HUES6 (cell line): ENCODE data around the gene UNC79.
"Not testable (repeated sequence)": the region's sequence is repeated elsewhere in the genome, so short reads cannot be mapped to it uniquely, and the experiment has no call there.

ENCODE experiments used
- H3K27ac ChIP-seq: 2 replicates; pipeline ENCODE4 v1.7.0; 2013; ENCODE audit warnings: low read depth, mild to moderate bottlenecking, low read length, inconsistent platforms
- H3K27me3 ChIP-seq: 2 replicates; pipeline ENCODE4 v1.6.1; 2013; ENCODE audit warnings: low read length; ENCODE audit not compliant: control insufficient read depth, insufficient read depth
- H3K36me3 ChIP-seq: 2 replicates; pipeline ENCODE4 v1.6.1; 2013; ENCODE audit warnings: low read length; ENCODE audit not compliant: control insufficient read depth, insufficient read depth
- H3K4me1 ChIP-seq: 2 replicates; pipeline ENCODE4 v1.6.1; 2013; ENCODE audit warnings: low read length; ENCODE audit not compliant: control insufficient read depth, insufficient read depth
- H3K4me3 ChIP-seq: 2 replicates; pipeline ENCODE4 v1.5.1; 2013; ENCODE audit warnings: low read depth, low read length
- H3K9ac ChIP-seq: one replicate; pipeline ENCODE4 v1.6.1; 2013; ENCODE audit warnings: mild to moderate bottlenecking, low read length
- H3K9me3 ChIP-seq: 2 replicates; pipeline ENCODE4 v1.6.1; 2013; ENCODE audit warnings: low read depth, low read length; ENCODE audit not compliant: control insufficient read depth, insufficient read depth

The UNC79 gene

DNA sequence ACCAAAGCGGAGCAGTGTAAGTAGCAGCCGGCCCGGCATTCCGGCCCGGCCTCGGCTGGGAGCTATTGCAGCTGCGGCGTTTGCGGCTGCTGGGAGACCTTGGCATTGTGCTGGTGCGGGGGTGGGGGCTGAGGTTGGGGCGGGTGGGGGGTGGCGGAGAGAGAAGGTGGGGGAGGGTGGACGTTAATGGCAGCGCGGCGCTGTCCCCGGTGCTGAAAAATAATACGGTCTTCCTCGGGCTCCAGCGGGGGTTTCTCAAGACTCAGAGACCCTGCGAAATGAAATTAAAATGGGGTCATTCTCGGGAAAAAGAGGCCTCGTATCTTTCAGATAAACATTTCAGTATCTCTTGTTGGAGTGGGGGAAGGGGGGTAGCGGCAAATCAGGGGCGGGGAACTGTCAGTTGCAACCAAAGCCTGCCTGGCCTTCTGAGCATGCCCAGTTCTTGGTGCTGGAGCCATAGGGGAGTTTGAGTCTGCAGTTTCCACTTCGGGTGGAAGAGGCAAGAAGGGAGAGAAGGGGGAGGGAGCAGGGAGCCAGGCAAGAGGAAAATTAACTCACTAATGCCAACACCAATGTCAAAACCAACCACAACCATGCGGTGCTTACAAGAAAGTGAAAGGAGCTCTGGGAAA lies 414 bp downstream of the UNC79 start:
- no peak overlapping the region for H3K27ac ChIP-seq
- peaks cover 6% of the 10 kb centered on the region; the same call in 1 of the 2 replicates for H3K9me3 ChIP-seq
- H3K4me1 ChIP-seq = peaks cover 4% of the 10 kb centered on the region; the same call in 1 of the 2 replicates
- no peaks in the 10 kb centered on the region for H3K36me3 ChIP-seq
- no peak overlapping the region for H3K9ac ChIP-seq
- peaks cover 23% of the 10 kb centered on the region for H3K27me3 ChIP-seq
- peak overlapping the region; percentile 81 for H3K4me3 ChIP-seq

DNA sequence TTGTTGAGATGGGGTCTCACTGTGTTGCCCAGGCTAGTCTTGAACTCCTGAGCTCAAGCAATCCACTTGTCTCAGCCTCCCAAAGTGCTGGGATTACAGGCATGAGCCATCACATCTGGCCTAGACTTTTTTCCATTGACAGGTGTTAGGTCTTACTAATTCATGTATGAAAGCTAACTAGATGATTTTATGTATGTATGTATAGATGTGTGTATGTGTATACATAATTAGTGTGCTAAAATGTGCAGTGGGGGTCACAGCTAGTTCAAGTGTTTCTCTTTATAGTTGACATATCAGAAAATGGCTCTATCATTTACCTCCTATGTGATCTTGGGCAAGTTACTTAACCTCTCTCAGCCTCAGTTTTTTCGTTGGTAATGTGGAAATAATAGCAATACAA lies 23.5 kb downstream of the UNC79 start:
- H3K9me3 ChIP-seq = no peaks in the 10 kb centered on the region
- H3K36me3 ChIP-seq = no peaks in the 10 kb centered on the region
- H3K27me3 ChIP-seq = no peaks in the 10 kb centered on the region
- no peak overlapping the region for H3K4me3 ChIP-seq
- H3K4me1 ChIP-seq = peaks cover 11% of the 10 kb centered on the region
- H3K27ac ChIP-seq = no peak overlapping the region
- no peak overlapping the region for H3K9ac ChIP-seq

DNA sequence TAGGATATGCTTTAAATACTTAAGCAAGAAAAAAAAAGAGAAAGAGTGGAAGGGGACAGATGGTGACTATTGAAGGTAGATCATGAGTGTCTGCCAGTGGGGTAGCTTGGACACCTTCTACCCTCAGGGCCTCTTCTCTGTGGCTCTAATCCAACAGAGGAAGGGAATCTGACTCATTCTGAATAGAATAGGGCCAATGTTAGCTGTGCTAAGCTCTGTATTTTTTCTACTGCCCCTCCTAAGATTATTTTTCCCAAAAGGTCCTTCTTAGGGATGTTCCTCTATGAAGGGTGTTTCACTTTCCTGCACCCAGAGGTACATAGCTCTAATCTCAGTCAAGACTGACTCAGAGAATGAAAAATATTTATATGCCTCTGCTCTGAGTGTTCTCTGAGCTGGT lies 25.6 kb downstream of the UNC79 start:
- no peaks in the 10 kb centered on the region for H3K9me3 ChIP-seq
- no peak overlapping the region for H3K27ac ChIP-seq
- no peak overlapping the region for H3K9ac ChIP-seq
- peaks cover 11% of the 10 kb centered on the region for H3K4me1 ChIP-seq
- H3K4me3 ChIP-seq = no peak overlapping the region
- no peaks in the 10 kb centered on the region for H3K27me3 ChIP-seq
- no peaks in the 10 kb centered on the region for H3K36me3 ChIP-seq

DNA sequence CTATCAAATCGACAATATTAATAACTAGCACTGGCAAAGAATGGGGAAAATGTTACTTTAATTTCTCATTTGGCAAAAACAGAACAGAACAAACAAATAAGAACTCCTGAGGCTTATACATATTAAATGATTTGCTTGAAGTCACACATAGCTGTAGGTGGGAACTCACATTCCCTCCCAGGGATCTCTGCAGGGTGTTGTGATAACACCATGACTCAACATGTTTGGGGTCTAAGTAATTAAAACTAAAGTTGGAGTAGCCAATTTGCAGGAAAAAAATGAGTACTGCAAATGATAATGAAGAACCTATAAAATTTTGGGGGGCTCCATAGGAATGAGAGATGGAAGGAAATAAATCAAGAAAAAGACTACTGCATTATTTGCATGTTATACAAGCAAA lies 27.5 kb downstream of the UNC79 start:
- no peaks in the 10 kb centered on the region for H3K27me3 ChIP-seq
- no peaks in the 10 kb centered on the region for H3K36me3 ChIP-seq
- no peaks in the 10 kb centered on the region for H3K9me3 ChIP-seq
- H3K9ac ChIP-seq = no peak overlapping the region
- H3K27ac ChIP-seq = no peak overlapping the region
- H3K4me1 ChIP-seq = peaks cover 11% of the 10 kb centered on the region
- H3K4me3 ChIP-seq = no peak overlapping the region

DNA sequence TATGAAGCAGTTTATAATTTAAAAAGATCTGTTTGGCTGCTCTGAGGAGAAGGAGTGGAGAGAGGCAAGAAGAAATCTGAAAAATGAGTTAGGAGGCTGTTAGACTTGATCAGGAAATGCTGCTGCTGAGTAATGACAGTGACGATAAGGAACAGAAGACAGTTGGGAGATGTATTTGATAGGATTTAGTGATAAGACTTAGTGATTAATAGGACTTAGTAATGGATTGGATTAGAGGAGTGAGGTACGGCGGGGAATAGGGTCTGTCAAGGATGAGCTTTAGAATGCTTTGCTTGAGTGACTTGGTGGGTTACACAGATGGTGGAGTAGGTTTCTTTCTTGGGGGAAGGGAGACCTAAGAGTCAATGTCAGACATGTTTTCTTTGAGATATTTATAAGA lies 31.7 kb downstream of the UNC79 start:
- H3K9me3 ChIP-seq = no peaks in the 10 kb centered on the region
- no peak overlapping the region for H3K4me3 ChIP-seq
- H3K9ac ChIP-seq = no peak overlapping the region
- H3K4me1 ChIP-seq = peaks cover 9% of the 10 kb centered on the region
- H3K27me3 ChIP-seq = no peaks in the 10 kb centered on the region
- no peak overlapping the region for H3K27ac ChIP-seq
- H3K36me3 ChIP-seq = no peaks in the 10 kb centered on the region

DNA sequence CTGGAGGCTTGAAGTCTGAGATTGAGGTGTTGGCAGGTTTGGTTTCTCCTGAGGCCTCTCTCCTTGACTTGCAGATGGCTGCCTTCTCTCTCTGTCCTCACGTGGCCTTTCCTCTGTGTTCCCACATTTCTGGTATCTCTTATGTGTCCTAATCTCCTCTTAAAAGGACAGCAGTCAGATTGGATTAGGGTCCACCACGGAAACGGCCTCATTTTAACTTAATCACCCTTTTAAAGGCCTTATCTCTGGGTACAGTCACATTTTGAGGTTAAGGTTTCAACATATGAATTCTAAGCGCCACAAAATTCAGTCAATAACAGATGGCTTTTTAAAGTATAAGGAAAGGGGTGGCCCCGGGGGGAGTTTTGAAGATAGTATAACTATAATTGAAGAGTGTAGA lies 33.5 kb downstream of the UNC79 start:
- H3K4me1 ChIP-seq = 0 out of 2 replicates have a peak, but pooled peaks cover 2% of the 10 kb centered on the region
- H3K36me3 ChIP-seq = no peaks in the 10 kb centered on the region
- H3K9me3 ChIP-seq = no peaks in the 10 kb centered on the region
- H3K27me3 ChIP-seq = no peaks in the 10 kb centered on the region
- no peak overlapping the region for H3K9ac ChIP-seq
- H3K27ac ChIP-seq = no peak overlapping the region
- H3K4me3 ChIP-seq = no peak overlapping the region

DNA sequence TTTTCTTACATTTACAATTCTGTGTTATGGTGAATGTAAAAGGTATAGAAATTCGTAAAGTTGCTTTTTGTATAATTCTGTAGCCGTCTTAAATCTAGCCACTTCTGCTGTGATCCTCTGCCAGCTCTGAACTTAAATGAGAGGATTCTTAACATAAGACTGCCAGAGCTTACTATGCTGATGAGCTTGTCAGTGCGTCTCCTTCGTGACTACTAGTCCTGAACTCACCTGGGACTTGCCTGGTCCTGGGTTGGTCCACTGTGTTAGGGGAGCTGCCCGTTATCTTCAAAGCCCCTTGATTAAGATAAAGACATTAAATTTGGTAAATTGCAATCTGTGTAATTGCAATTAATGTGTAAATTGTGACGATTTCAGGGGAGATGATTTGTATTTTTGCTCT lies 44.7 kb downstream of the UNC79 start:
- Histone ChIP-seq H3K27ac (no peak overlapping the region), H3K9ac (no peak overlapping the region), H3K27me3 (no peaks in the 10 kb centered on the region)

DNA sequence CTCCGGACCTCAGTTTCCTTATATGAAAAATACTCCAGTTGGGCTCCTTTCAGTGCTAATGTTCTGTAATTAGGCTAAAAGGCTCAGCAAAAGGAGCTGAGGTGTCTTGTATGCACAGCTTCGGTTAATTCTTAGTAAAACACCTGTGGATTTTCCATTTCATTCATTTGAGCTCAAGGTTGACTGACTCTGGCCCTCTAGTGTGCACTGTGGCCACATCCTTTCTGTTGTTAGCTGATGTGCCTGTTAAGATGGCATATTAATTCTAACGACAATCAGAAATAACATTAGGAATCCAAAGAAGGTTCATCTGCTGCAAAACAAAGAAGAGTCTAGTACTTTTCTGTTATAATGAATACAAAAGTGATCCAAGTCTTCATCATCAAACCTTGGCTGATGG lies 45.6 kb downstream of the UNC79 start:
- no peak overlapping the region for H3K27ac ChIP-seq

More for the DNA sequence above, 44.7 kb downstream of the UNC79 start:
- no peaks in the 10 kb centered on the region for H3K36me3 ChIP-seq
- H3K4me3 ChIP-seq = no peak overlapping the region
- no peaks in the 10 kb centered on the region for H3K9me3 ChIP-seq
- peaks cover 2% of the 10 kb centered on the region; the same call in 1 of the 2 replicates for H3K4me1 ChIP-seq

DNA sequence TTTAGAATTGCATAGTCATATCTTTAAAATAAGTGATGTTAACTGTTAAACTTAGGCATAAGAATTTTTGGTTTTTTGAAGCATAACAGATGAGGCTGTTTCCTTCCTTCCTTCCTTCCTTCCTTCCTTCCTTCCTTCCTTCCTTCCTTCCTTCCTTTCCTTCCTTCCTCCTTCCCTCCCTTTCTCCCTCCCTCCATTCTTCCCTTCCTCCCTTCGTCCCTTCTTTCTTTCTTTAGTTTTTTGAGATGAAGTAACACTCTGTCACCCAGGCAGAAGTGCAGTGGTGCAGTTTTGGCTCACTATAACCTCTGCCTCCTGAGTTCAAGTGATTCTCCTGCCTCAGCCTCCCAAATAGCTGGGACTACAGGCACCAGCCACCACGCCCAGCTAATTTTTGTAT lies 48.3 kb downstream of the UNC79 start:
- H3K36me3 ChIP-seq, H3K4me1 ChIP-seq, H3K9me3 ChIP-seq, H3K27ac ChIP-seq, H3K4me3 ChIP-seq, H3K9ac ChIP-seq, H3K27me3 ChIP-seq: not testable (repeated sequence)

More for the DNA sequence above, 45.6 kb downstream of the UNC79 start:
- Histone ChIP-seq H3K9ac (no peak overlapping the region), H3K4me3 (no peak overlapping the region), H3K4me1 (peaks cover 2% of the 10 kb centered on the region; the same call in 1 of the 2 replicates), H3K36me3 (no peaks in the 10 kb centered on the region), H3K27me3 (no peaks in the 10 kb centered on the region), H3K9me3 (no peaks in the 10 kb centered on the region)

DNA sequence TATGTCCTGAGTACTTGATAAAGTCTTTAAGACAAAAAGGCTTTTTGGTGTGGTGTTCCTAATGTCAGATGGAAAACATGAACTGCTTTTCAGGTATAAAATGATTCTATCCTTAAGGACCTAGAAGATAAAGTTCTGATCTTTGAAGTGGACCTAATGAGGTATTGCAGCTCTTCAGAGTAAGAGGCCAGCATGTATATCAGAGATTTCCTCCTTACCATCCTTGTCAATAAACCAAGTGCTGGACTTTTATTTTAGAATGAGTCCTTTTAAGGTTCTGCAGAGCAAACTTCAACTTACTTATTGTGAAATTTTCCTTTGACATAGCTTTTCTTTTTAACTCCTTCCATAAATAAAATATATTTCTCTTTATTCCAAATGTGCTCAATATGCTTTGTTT lies 50.1 kb downstream of the UNC79 start:
- no peaks in the 10 kb centered on the region for H3K9me3 ChIP-seq
- no peaks in the 10 kb centered on the region; the same call in 1 of the 2 replicates for H3K4me1 ChIP-seq
- H3K36me3 ChIP-seq = no peaks in the 10 kb centered on the region
- H3K4me3 ChIP-seq = no peak overlapping the region
- no peak overlapping the region for H3K9ac ChIP-seq
- no peaks in the 10 kb centered on the region for H3K27me3 ChIP-seq
- H3K27ac ChIP-seq = no peak overlapping the region

DNA sequence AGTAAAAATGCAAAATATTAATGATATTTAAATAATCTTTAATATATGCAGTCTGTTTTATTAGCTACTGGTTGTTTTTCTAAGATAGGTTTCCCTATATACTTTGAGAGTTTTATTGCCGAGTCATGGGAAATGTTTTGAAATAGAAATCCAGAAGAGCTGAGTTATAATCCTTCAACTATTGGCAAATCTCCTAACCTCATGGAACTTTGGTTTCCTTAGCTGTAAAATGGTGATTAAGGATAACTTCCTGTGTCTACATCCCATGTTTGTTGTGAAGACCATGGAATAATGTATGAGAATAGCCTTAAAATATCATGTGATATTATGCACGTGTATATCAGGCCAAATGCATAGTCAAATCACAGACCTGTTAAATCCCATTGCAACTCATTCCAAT lies 51.0 kb downstream of the UNC79 start:
- H3K9ac ChIP-seq = no peak overlapping the region

More for the DNA sequence above, 51.0 kb downstream of the UNC79 start:
- Histone ChIP-seq H3K27ac (no peak overlapping the region), H3K4me1 (no peaks in the 10 kb centered on the region), H3K36me3 (no peaks in the 10 kb centered on the region), H3K4me3 (no peak overlapping the region), H3K27me3 (no peaks in the 10 kb centered on the region), H3K9me3 (no peaks in the 10 kb centered on the region)
